Muscle of leg (tissue), 11 donors: ENCODE results near the gene MAGI2. TPM values are rescaled to one million over a fixed set of nuclear protein-coding genes. Genes with fewer than 3 reads are reported as not detected.
"Not testable (repeated sequence)": the region's sequence is repeated elsewhere in the genome, so short reads cannot be mapped to it uniquely, and the experiment has no call there.

ENCODE experiments used
- DNase-seq: peaks from one replicate; pipeline ENCODE4 v3.0.0; 2013
- H3K27ac ChIP-seq: one replicate; pipeline ENCODE4 v1.5.1; 2013; ENCODE audit warnings: mild to moderate bottlenecking, low read length, control low read depth
- H3K27me3 ChIP-seq: one replicate; pipeline ENCODE4 v1.6.1; 2013; ENCODE audit warnings: low read length; ENCODE audit not compliant: control insufficient read depth, insufficient read depth
- H3K36me3 ChIP-seq: one replicate; pipeline ENCODE4 v1.6.1; 2013; ENCODE audit warnings: low read length; ENCODE audit not compliant: control insufficient read depth, insufficient read depth
- H3K4me1 ChIP-seq: one replicate; pipeline ENCODE4 v1.6.1; 2013; ENCODE audit warnings: low read length; ENCODE audit not compliant: control insufficient read depth, insufficient read depth
- H3K4me3 ChIP-seq: one replicate; pipeline ENCODE4 v1.5.1; 2013; ENCODE audit warnings: low read length, control low read depth
- H3K9me3 ChIP-seq: replicated peaks from 2 replicates; pipeline ENCODE4 v1.6.1; 2013; ENCODE audit warnings: low read depth, low read length; ENCODE audit not compliant: control insufficient read depth
- WGBS: methylation state at CpG from one replicate; pipeline ENCODE4 v1.1.5; 2013; ENCODE audit warnings: missing lambda C conversion rate; ENCODE audit not compliant: insufficient coverage; 5-methylcytosine and 5-hydroxymethylcytosine counted together
- polyA plus RNA-seq, 8 donors: library from polyadenylated mRNA; unstranded; fragments of 120-200 nt; gene quantifications; one replicate each; pipeline versions ENCODE4 v1.2.1 to v1.2.3, GENCODE V29; 2013; ENCODE audit warnings: inconsistent platforms in 1 of 8, low replicate concordance in 1 of 8; ENCODE audit not compliant: insufficient read length in 8 of 8, insufficient read depth in 1 of 8
- total RNA-seq: library from RNA; stranded (reverse); fragments of 120-200 nt; gene quantifications from one replicate; pipeline ENCODE4 v1.2.4, GENCODE V29; 2013

The MAGI2 gene
- total and polyA plus RNA-seq, 9 donors: 3.5 to 6.3 (median 5.2) TPM

GRCh38 chr7:79008786-79009185, 444.7 kb downstream of the MAGI2 start:
- no CpG with 5 or more reads among the region's 1 CpG for WGBS
- no peak overlapping the region for H3K4me3 ChIP-seq
- no peak for DNase-seq
- H3K27me3 ChIP-seq: no peaks in the 10 kb centered on the region
- no peaks in the 10 kb centered on the region for H3K9me3 ChIP-seq
- no peaks in the 10 kb centered on the region for H3K4me1 ChIP-seq
- H3K27ac ChIP-seq: no peak overlapping the region
- H3K36me3 ChIP-seq: no peaks in the 10 kb centered on the region

DNA sequence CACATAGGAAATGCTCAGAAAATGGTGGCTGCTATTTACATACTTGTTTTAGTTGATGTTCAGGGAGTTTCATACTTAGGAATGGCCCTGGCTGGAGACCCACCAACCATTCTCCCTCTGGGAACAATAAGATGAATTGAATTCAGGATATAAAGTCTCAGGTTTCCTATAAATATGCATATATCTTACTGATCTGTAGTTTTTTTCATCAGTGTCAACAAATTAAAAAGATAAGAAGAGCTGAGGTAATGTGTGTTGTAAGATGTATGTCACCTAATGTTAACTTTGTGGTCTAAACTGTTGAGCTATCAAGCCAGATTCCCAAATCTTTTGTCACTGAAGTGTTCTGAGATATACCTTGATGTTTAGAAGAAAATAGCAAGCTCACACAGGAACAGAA, 457.5 kb downstream of the MAGI2 start:
- H3K27ac ChIP-seq: no peak overlapping the region
- DNase-seq: no peak
- no peak overlapping the region for H3K4me3 ChIP-seq
- no peaks in the 10 kb centered on the region for H3K36me3 ChIP-seq
- no peaks in the 10 kb centered on the region for H3K9me3 ChIP-seq
- no peaks in the 10 kb centered on the region for H3K4me1 ChIP-seq
- H3K27me3 ChIP-seq: no peaks in the 10 kb centered on the region

GRCh38 chr7:78993341-78993740, 460.1 kb downstream of the MAGI2 start:
- Histone ChIP-seq H3K27ac (no peak overlapping the region), H3K36me3 (no peaks in the 10 kb centered on the region), H3K4me1 (no peaks in the 10 kb centered on the region), H3K27me3 (no peaks in the 10 kb centered on the region), H3K4me3 (no peak overlapping the region), H3K9me3 (no peaks in the 10 kb centered on the region)
- no peak for DNase-seq

GRCh38 chr7:78985509-78985908, 468.0 kb downstream of the MAGI2 start:
- no peak overlapping the region for H3K27ac ChIP-seq
- H3K36me3 ChIP-seq: no peaks in the 10 kb centered on the region
- H3K27me3 ChIP-seq: no peaks in the 10 kb centered on the region
- H3K4me3 ChIP-seq: no peak overlapping the region
- no peaks in the 10 kb centered on the region for H3K9me3 ChIP-seq
- no CpG with 5 or more reads among the region's 3 CpGs for WGBS
- no peak for DNase-seq
- no peaks in the 10 kb centered on the region for H3K4me1 ChIP-seq

- H3K27me3 ChIP-seq: no peaks in the 10 kb centered on the region
- no peak for DNase-seq
- H3K27ac ChIP-seq: no peak overlapping the region
- no peaks in the 10 kb centered on the region for H3K9me3 ChIP-seq
- no peaks in the 10 kb centered on the region for H3K36me3 ChIP-seq
- no peak overlapping the region for H3K4me3 ChIP-seq
- H3K4me1 ChIP-seq: no peaks in the 10 kb centered on the region
These were observed 470.0 kb downstream of the MAGI2 start for GRCh38 chr7:78983483-78983882.

DNA sequence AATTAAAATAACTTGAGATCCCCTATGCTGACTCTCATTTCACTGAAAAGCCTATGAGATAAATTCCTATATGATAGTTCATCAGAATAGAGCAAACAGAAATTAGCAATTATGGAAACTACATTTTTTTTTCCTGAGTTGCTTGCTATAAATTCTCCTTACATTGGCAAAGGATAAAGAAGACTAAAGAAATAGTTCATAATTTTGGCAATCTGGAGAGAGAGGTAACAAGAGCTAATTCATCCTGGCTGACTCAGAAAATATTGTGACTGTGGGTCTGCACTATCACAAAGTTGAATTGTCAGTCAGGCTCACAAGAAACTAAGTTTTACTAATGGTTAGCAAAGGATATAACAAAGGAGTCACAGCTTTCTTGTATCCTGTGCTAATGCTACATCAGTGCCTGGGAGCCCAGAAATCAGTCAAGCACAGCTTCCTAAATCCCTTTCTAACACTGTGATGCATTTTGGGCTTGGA, 483.0 kb downstream of the MAGI2 start:
- no peaks in the 10 kb centered on the region for H3K9me3 ChIP-seq
- H3K4me1 ChIP-seq: no peaks in the 10 kb centered on the region
- H3K4me3 ChIP-seq: no peak overlapping the region
- no peaks in the 10 kb centered on the region for H3K27me3 ChIP-seq
- no peak overlapping the region for H3K27ac ChIP-seq
- no peak for DNase-seq
- no peaks in the 10 kb centered on the region for H3K36me3 ChIP-seq

DNA sequence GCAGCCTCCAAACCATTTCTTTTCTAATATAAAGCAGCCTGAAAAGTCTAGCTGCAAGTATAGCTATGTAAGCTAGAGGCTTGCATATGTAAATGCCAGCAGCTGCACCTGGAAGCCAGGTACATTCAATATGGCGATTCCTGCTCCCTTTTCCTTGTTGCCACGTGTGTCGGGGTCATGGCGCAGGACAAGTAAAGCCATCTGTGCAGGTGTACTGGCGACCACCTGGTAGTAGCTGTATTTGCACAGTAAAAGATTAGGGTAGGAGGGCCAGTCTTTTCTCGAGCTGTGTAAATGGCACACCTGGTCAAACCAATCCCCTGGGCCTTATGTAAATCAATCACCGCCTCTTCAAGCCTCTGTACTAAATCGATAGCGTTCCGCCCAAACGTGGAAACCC, 484.5 kb downstream of the MAGI2 start:
- Histone ChIP-seq H3K9me3 (no peaks in the 10 kb centered on the region), H3K4me3 (no peak overlapping the region), H3K36me3 (no peaks in the 10 kb centered on the region), H3K27ac (no peak overlapping the region), H3K27me3 (no peaks in the 10 kb centered on the region), H3K4me1 (no peaks in the 10 kb centered on the region)
- DNase-seq: no peak
- WGBS: 82% methylated on average over 7 of the region's 11 CpGs

GRCh38 chr7:78967561-78967960, 485.9 kb downstream of the MAGI2 start:
- no CpG with 5 or more reads among the region's 2 CpGs for WGBS
- H3K36me3 ChIP-seq, DNase-seq, H3K4me3 ChIP-seq, H3K27ac ChIP-seq, H3K9me3 ChIP-seq, H3K27me3 ChIP-seq, H3K4me1 ChIP-seq: not testable (repeated sequence)

GRCh38 chr7:78967046-78967445, 486.4 kb downstream of the MAGI2 start:
- WGBS: 83% methylated on average over 1 of the region's 2 CpGs
- no peaks in the 10 kb centered on the region for H3K9me3 ChIP-seq

DNA sequence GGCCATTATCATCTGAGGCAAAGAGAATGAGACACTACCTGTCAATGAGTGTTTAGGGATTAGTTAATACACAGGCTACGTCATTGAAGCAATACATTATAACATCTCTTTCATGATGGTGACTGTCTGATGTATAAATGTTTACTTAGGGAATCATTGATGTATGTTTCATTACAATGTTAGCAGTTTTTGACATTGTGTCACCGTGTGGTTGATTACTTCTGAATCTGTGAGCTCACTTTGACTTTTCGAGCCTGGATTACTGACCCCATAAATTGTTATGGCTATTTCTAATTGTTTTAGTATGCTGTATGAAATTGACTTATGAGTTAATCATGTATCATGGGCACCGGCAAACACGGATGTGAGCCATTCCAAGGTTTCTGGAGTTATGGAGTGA, 494.0 kb downstream of the MAGI2 start:
- 57% methylated on average over 2 of the region's 5 CpGs for WGBS
- Histone ChIP-seq H3K36me3 (no peaks in the 10 kb centered on the region), H3K27me3 (no peaks in the 10 kb centered on the region), H3K9me3 (no peaks in the 10 kb centered on the region), H3K4me1 (no peaks in the 10 kb centered on the region), H3K27ac (no peak overlapping the region), H3K4me3 (no peak overlapping the region)
- DNase-seq: no peak

More at GRCh38 chr7:78967046-78967445, 486.4 kb downstream of the MAGI2 start:
- DNase-seq: no peak
- no peak overlapping the region for H3K4me3 ChIP-seq
- no peaks in the 10 kb centered on the region for H3K27me3 ChIP-seq
- no peak overlapping the region for H3K27ac ChIP-seq
- no peaks in the 10 kb centered on the region for H3K4me1 ChIP-seq
- no peaks in the 10 kb centered on the region for H3K36me3 ChIP-seq

- Histone ChIP-seq H3K4me1 (no peaks in the 10 kb centered on the region), H3K36me3 (no peaks in the 10 kb centered on the region), H3K4me3 (no peak overlapping the region), H3K27me3 (no peaks in the 10 kb centered on the region), H3K27ac (no peak overlapping the region), H3K9me3 (no peaks in the 10 kb centered on the region)
- no peak for DNase-seq
- WGBS: no CpG with 5 or more reads among the region's 1 CpG
These were observed 498.1 kb downstream of the MAGI2 start for GRCh38 chr7:78955329-78955728.
